HepG2 (cell line): ENCODE data around the gene AADACL4. TPM values are rescaled to one million over a fixed set of nuclear protein-coding genes. Genes with fewer than 3 reads are reported as not detected.
"Not testable (repeated sequence)": the region's sequence is repeated elsewhere in the genome, so short reads cannot be mapped to it uniquely, and the experiment has no call there.

ENCODE experiments used
- ATAC-seq: fragments of 200-7000 bp; cut with Tn5 transposase; 3 replicates; pipeline ENCODE4 v1.9.1; 2020; ENCODE audit warnings: mild to moderate bottlenecking, moderate library complexity
- BruUV-seq: library from RNA; stranded (reverse); fragments of 400-500 nt; replicated peaks from 2 replicates; lab custom pipeline; 2021; lab: Mats Ljungman, UMichigan
- CTCF ChIA-PET: fragments of 300-600 bp; formaldehyde crosslinking; extraction: SDS; loops from one replicate; lab custom pipeline; 2021; ENCODE audit warnings: low total read pairs, inconsistent platforms, low intra/inter-chr PET ratio; lab: Yijun Ruan, JAX
- POLR2A ChIA-PET: fragments of 350-600 bp; sonication (Branson Sonifier 250); formaldehyde crosslinking; loops from one replicate; lab custom pipeline; 2020; ENCODE audit warnings: antibody characterized with exemption, inconsistent platforms; lab: Yijun Ruan, JAX
- DNase-seq: peaks from one replicate; pipeline ENCODE4 v3.0.0-alpha.2; 2015; ENCODE audit warnings: low spot score
- FAIRE-seq: peaks from 3 replicates; lab custom pipeline; 2011; peaks lifted over from hg19 to GRCh38; lab: Jason Lieb, UNC
- H2AFZ ChIP-seq: one replicate; pipeline ENCODE4 v1.6.1; 2011; ENCODE audit warnings: low read length, inconsistent platforms
- H3K27ac ChIP-seq: fragments of 300-600 bp; 3 replicates; pipeline ENCODE4 v1.8.0; 2011; ENCODE audit warnings: mixed run types, mild to moderate bottlenecking, mixed read lengths, low read length, inconsistent platforms; ENCODE audit not compliant: insufficient read depth; ENCODE audit errors: extremely low read length
- H3K27me3 ChIP-seq, 2 experiments: fragments of 200-600 bp in 1 of 2; 2 replicates in 1 of 2; 3 replicates in 1 of 2; pipeline versions ENCODE4 v1.6.0 to v1.8.0; 2011; ENCODE audit warnings: low read length in 2 of 2, mild to moderate bottlenecking in 2 of 2, moderate library complexity in 2 of 2, inconsistent platforms in 1 of 2; ENCODE audit not compliant: insufficient read depth in 2 of 2, control insufficient read depth in 1 of 2
- H3K36me3 ChIP-seq, 2 experiments: fragments of 200-600 bp in 1 of 2; replicated peaks in 1 of 2; 2 replicates in 1 of 2; 3 replicates in 1 of 2; pipeline versions ENCODE4 v1.5.1 to v1.8.0; 2011; ENCODE audit warnings: low read length in 2 of 2, inconsistent platforms in 1 of 2; ENCODE audit not compliant: insufficient read depth in 2 of 2, control insufficient read depth in 1 of 2
- H3K4me1 ChIP-seq: 2 replicates; pipeline ENCODE4 v1.5.1; 2012; ENCODE audit warnings: low read length, inconsistent platforms; ENCODE audit not compliant: insufficient read depth
- H3K4me2 ChIP-seq: 2 replicates; pipeline ENCODE4 v1.6.0; 2011; ENCODE audit warnings: low read depth, low read length, inconsistent platforms
- H3K4me3 ChIP-seq, 3 experiments: fragments of 200-600 bp in 1 of 3; sonication (generic), shearing (Covaris generic) in 1 of 3; replicated peaks in 1 of 3; 2 replicates each; pipeline ENCODE4 v1.5.1; 2011 to 2016; ENCODE audit warnings: low read length in 3 of 3, inconsistent platforms in 2 of 3, low read depth in 2 of 3, mild to moderate bottlenecking in 2 of 3, control low read depth in 1 of 3, mixed read lengths in 1 of 3; ENCODE audit not compliant: insufficient read depth in 1 of 3
- H3K79me2 ChIP-seq: one replicate; pipeline ENCODE4 v1.6.1; 2011; ENCODE audit warnings: low read length, inconsistent platforms; ENCODE audit not compliant: insufficient read depth
- H3K9ac ChIP-seq: 2 replicates; pipeline ENCODE4 v1.6.0; 2011; ENCODE audit warnings: mild to moderate bottlenecking, low read depth, low read length, inconsistent platforms; ENCODE audit not compliant: insufficient read depth
- H3K9me3 ChIP-seq: 2 replicates; pipeline ENCODE4 v1.5.1; 2012; ENCODE audit warnings: mild to moderate bottlenecking, low read length
- H4K20me1 ChIP-seq: 2 replicates; pipeline ENCODE4 v1.6.0; 2011; ENCODE audit warnings: inconsistent platforms, mild to moderate bottlenecking, low read length, moderate library complexity; ENCODE audit not compliant: insufficient read depth
- WGBS: methylation state at CpG from one replicate; pipeline ENCODE4 v1.1.6; 2017; ENCODE audit warnings: low lambda C conversion rate; 5-methylcytosine and 5-hydroxymethylcytosine counted together
- in situ Hi-C: cut with HindIII; loops from 2 replicates; pipeline ENCODE4 v1.10.0; 2017; ENCODE audit warnings: low pct_unique_long_range_greater_than_20kb; ENCODE audit not compliant: extremely low pct_ligation_motif_present
- intact Hi-C: fragments of 100-400 bp; cut with micrococcal nuclease; formaldehyde crosslinking; loops from one replicate; pipeline ENCODE4 v1.10.0; 2022; ENCODE audit not compliant: unreplicated experiment
- polyA plus RNA-seq, 8 experiments: library from polyadenylated mRNA; depleted of rRNA in 3 of 8; stranded (reverse) in 7 of 8; unstranded in 1 of 8; fragments of >200 nt; fragmentation: Illumina TruSeq in 4 of 8; extraction: Trizol in 4 of 8; gene quantifications; 2 replicates each; pipeline versions ENCODE4 v1.2.1 to v1.2.3, GENCODE V29; 2011 to 2016; ENCODE audit warnings: low read depth in 4 of 8, missing spikeins in 1 of 8, mixed read lengths in 1 of 8; ENCODE audit not compliant: insufficient read depth in 1 of 8
- total RNA-seq, 5 experiments: library from RNA; depleted of rRNA; stranded (reverse); fragments of >200 nt; fragmentation: Illumina TruSeq; extraction: Trizol; gene quantifications; 2 replicates each; pipeline ENCODE4 v1.2.3, GENCODE V29; 2016; ENCODE audit warnings: low read depth in 1 of 5
- TF ChIP-seq, protein P1 (sequence below): sonication (generic); formaldehyde crosslinking; IDR thresholded peaks from 2 replicates; pipeline ENCODE4 v1.4.0; 2020; ENCODE audit warnings: mild to moderate bottlenecking, missing genetic modification reagents

Gene AADACL4
- total and polyA plus RNA-seq, 2 of the 13 experiments (the other 11 are each of a cell fraction or from before 2014, with no cell fraction given): not detected

DNA sequence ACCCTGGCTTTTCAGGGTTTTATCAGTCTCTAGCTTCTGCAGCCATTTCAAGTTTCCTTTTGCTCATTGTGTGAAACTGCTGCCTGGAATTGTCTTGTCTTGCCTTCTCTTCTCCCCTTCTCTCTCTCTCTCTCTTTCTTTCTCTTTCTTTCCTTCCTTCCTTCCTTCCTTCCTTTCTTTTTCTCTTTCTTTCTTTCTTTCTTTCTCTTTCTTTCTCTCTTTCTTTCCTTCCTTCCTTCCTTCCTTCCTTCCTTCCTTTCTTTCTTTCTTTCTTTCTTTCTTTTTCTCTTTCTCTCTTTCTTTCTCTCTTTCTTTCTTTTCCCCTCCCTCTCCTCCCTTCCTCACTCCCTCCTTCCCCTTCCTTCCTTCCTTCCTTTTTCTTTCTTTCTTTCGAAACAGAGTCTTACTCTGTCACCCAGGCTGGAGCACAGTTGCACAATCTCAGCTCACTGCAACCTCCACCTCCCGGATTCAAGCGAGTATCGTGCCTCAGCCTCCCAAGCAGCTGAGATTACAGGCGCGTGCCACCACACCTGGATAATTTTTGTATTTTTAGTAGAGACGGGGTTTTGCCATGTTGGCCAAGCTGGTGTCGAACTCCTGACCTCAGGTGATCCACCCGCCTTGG, 14.1 kb downstream of the AADACL4 start:
- BruUV-seq, H3K27me3 ChIP-seq, FAIRE-seq, H3K9me3 ChIP-seq, H4K20me1 ChIP-seq, H2AFZ ChIP-seq, H3K36me3 ChIP-seq, ATAC-seq, H3K27ac ChIP-seq, H3K9ac ChIP-seq, DNase-seq, H3K79me2 ChIP-seq, H3K4me2 ChIP-seq, H3K4me3 ChIP-seq: not testable (repeated sequence)
- in situ Hi-C loops: loop anchor here (5.0 to 25.0 kb wide), 3 partner anchors 346 to 546 kb away; no protein-coding TSS in a partner anchor
- TF ChIP-seq, protein P1, sequence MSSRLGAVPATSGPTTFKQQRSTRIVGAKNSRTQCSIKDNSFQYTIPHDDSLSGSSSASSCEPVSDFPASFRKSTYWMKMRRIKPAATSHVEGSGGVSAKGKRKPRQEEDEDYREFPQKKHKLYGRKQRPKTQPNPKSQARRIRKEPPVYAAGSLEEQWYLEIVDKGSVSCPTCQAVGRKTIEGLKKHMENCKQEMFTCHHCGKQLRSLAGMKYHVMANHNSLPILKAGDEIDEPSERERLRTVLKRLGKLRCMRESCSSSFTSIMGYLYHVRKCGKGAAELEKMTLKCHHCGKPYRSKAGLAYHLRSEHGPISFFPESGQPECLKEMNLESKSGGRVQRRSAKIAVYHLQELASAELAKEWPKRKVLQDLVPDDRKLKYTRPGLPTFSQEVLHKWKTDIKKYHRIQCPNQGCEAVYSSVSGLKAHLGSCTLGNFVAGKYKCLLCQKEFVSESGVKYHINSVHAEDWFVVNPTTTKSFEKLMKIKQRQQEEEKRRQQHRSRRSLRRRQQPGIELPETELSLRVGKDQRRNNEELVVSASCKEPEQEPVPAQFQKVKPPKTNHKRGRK: peak; percentile 83; the same call in 1 of the 2 replicates
- ChIA-PET POLR2A (interaction anchor here (1.9 kb wide), 1 partner anchor 39 kb away, joined by 6 read pairs; no protein-coding TSS in a partner anchor), CTCF (interaction anchor here (0.7 to 3.1 kb wide), 4 partner anchors 344 to 428 kb away, joined by 3 to 25 read pairs (median 17); partner anchors contain the start of gene VPS13D)
- H3K4me1 ChIP-seq: peaks cover 21% of the 10 kb centered on the region
- 64% methylated on average over 9 of the region's 9 CpGs for WGBS
- intact Hi-C loops: loop anchor here (2.0 kb wide), 1 partner anchor 343 kb away; no protein-coding TSS in a partner anchor
